Central memory CD8-positive, alpha-beta T cell (primary cell): Measurements from ENCODE around the gene HGS.

Source experiments
- ATAC-seq: fragments of 150-1000 bp; cut with Tn5 transposase; replicated peaks from 2 replicates; pipeline ENCODE4 v1.10.0; 2022; ENCODE audit warnings: mild to moderate bottlenecking, moderate FRiP score, moderate number of reproducible peaks; ENCODE audit not compliant: poor library complexity, severe bottlenecking; ENCODE audit errors: extremely low read depth
- DNase-seq, 2 donors: peaks; one replicate each; pipeline ENCODE4 v3.0.0; 2021; ENCODE audit warnings: low spot score in 2 of 2
- H3K27ac Mint-ChIP-seq: one replicate; pipeline ENCODE4 v1.8.0; 2022; ENCODE audit warnings: low read depth, mild to moderate bottlenecking, moderate library complexity, mixed read lengths
- H3K27me3 Mint-ChIP-seq: one replicate; pipeline ENCODE4 v1.8.0; 2022; ENCODE audit warnings: mixed read lengths
- H3K36me3 Mint-ChIP-seq: one replicate; pipeline ENCODE4 v1.8.0; 2022; ENCODE audit warnings: mild to moderate bottlenecking, moderate library complexity, mixed read lengths; ENCODE audit not compliant: insufficient read depth
- H3K4me1 Mint-ChIP-seq: one replicate; pipeline ENCODE4 v1.8.0; 2022; ENCODE audit warnings: mixed read lengths
- H3K4me3 Mint-ChIP-seq: one replicate; pipeline ENCODE4 v1.8.0; 2022; ENCODE audit warnings: mild to moderate bottlenecking, moderate library complexity, mixed read lengths
- H3K9me3 Mint-ChIP-seq: one replicate; pipeline ENCODE4 v1.8.0; 2022; ENCODE audit warnings: mixed read lengths

Gene HGS, protein sequence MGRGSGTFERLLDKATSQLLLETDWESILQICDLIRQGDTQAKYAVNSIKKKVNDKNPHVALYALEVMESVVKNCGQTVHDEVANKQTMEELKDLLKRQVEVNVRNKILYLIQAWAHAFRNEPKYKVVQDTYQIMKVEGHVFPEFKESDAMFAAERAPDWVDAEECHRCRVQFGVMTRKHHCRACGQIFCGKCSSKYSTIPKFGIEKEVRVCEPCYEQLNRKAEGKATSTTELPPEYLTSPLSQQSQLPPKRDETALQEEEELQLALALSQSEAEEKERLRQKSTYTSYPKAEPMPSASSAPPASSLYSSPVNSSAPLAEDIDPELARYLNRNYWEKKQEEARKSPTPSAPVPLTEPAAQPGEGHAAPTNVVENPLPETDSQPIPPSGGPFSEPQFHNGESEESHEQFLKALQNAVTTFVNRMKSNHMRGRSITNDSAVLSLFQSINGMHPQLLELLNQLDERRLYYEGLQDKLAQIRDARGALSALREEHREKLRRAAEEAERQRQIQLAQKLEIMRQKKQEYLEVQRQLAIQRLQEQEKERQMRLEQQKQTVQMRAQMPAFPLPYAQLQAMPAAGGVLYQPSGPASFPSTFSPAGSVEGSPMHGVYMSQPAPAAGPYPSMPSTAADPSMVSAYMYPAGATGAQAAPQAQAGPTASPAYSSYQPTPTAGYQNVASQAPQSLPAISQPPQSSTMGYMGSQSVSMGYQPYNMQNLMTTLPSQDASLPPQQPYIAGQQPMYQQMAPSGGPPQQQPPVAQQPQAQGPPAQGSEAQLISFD

DNA sequence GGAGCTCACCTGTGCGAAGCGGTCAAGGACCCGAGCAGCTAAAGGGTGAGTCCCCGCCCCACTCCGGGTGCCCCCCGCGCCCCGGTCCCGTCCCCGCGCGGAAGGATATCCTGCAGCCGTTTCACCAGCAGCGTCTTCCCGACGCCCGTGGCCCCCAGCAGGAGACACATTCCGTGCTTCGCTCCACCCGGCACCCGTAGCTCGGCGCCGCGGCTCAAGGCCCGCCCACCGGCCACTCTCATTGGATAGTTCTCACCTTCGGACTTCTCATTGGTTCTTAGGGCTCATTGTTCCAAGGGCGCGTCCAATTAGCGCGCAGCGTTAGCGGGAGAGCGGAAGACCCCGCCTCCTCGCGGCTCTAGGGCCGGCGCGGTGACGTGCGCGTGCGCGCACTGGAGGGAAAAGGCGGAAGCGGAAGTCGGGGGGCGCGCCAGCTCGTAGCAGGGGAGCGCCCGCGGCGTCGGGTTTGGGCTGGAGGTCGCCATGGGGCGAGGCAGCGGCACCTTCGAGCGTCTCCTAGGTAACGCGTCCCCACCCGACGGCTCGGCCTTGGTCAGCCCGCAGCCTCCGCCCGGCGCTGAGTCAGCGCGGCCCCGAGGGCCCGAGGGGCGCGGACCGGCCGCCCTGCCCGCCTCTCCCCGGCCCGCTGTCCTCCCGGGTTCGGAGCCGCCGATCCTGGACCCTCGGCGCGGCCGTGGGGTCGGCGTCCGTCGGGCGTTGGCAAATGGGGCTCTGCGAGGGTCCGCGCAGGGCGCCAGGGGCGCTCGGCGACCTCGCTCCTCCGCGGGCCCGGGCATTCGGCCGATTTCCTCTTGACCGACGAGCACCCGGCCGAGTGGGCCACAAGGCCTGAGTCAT, at the start of gene HGS, which contains the start of gene ARL16:
TSS of gene HGS (plus strand) at position 428 of the 858 bp plus-strand sequence. CDS start at position 484, 56 bp downstream.
TSS of gene ARL16 (minus strand) at position 214 of the 858 bp plus-strand sequence. CDS start at position 170, 44 bp downstream.
- ATAC-seq, result peak; percentile 99
- Mint-ChIP-seq H3K27me3 (no peaks in the 10 kb centered on the region), H3K27ac (peak within 1 kb of the TSS; percentile 75), H3K4me3 (peak within 1 kb of the TSS; percentile 94), H3K4me1 (peaks cover 40% of the 10 kb centered on the region), H3K9me3 (no peaks in the 10 kb centered on the region), H3K36me3 (peaks cover 27% of the 10 kb centered on the region)
- peak; percentile 95 to 98 for DNase-seq

DNA sequence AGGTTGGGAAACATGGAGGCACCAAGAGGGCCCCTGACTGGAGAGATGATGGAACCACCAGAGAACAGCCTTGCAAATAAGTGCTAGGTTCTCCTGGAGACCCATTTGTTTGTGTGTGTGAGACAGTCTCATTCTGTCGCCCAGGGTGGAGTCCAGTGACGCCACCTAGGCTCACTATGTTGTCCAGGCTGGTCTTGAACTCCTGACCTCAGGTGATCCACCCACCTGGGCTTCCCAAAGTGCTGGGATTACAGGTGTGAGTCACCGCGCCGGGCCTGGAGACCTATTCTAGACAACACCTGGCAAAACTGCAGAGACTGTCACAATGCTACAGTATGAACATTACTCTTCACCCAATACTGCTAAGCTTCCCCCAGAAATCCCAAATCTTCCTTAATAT, 48.4 kb upstream of the HGS start:
- DNase-seq (no peak), ATAC-seq (no peak)
- Mint-ChIP-seq H3K27me3 (no peaks in the 10 kb centered on the region), H3K4me3 (peak overlapping the region; percentile 93), H3K4me1 (peaks cover 17% of the 10 kb centered on the region), H3K9me3 (no peaks in the 10 kb centered on the region), H3K27ac (no peak overlapping the region), H3K36me3 (peaks cover 12% of the 10 kb centered on the region)

DNA sequence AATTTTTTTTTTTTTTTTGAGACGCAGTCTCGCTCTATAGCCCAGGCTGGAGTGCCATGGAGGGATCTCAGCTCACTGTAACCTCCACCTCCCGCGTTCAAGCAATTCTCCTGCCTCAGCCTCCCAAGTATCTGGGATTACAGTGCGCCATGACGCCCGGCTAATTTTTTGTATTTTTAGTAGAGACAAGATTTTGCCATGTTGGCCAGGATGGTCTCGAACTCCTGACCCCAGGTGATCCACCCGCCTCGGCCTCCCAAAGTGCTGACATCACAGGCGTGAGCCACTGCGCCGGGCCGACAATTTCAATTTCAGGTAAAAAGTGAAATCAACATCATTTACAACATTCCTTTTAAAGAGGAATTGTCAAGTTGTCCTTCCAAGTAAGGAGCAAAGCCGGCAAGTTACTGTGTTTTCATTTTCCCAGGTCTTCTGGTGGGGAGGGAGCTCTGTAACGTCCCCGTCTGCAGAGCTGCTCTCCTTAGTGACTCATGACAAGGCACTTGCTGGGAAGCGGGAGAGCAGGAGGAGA, 47.8 kb upstream of the HGS start:
- H3K4me3 Mint-ChIP-seq, result peak overlapping the region; percentile 93
- DNase-seq (no peak), ATAC-seq (no peak)
- peaks cover 17% of the 10 kb centered on the region for H3K4me1 Mint-ChIP-seq
- H3K9me3 Mint-ChIP-seq, result no peaks in the 10 kb centered on the region
- H3K27ac Mint-ChIP-seq, result peak overlapping the region; percentile 96
- no peaks in the 10 kb centered on the region for H3K27me3 Mint-ChIP-seq
- H3K36me3 Mint-ChIP-seq, result peaks cover 8% of the 10 kb centered on the region

DNA sequence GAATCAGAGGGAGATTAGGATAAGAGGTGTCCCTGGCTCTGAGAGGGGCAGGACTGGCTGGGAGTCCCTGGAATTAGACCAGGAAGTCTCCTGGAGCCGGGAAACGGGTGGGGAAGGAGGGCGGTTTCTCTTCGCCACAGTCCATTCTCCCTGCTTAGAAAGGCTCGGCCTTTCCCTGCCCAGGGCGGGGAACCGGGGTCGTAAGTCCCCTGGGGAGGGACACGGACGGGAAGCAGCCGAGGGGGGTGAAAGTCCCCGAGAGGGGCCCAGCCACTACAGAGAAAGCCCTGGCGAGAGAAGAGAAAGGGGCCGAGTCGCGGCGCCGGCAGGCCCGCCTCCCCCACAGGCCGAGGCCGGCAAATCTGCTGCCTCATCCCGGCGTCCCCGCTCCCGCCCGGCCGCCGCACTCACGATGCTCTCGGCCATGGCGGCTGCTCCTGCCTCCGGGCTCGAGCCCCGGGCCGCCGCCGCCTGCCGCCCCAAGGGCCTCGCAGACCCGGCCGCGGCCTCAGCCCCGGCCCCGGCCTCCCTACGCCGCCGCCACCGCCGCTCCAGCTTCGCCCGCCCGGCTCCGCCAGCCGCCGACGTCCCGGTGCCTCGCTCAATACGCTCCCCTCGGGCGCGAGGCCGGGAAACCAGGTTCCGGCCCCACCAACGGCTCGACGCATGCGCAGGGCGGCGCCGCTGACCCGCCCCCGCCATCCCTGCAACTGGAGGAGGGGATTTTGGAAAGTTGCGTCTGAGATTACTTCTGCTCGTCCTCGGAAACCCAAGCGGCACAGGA, 47.1 kb upstream of the HGS start, which contains the start of the genes NPLOC4 and TSPAN10:
TSS of gene NPLOC4 (minus strand) at position 608 of the 784 bp plus-strand sequence. CDS start at position 426, 182 bp downstream.
TSS of gene TSPAN10 (plus strand) at position 692 of the 784 bp plus-strand sequence. CDS start 5,217 bp downstream, outside the sequence.
- H3K4me3 Mint-ChIP-seq, result peak within 1 kb of the TSS; percentile 93
- no peaks in the 10 kb centered on the region for H3K9me3 Mint-ChIP-seq
- no peaks in the 10 kb centered on the region for H3K27me3 Mint-ChIP-seq
- DNase-seq, result peak; percentile 63 to 69
- H3K27ac Mint-ChIP-seq, result peak within 1 kb of the TSS; percentile 96
- H3K4me1 Mint-ChIP-seq, result peaks cover 17% of the 10 kb centered on the region
- peak; percentile 86 for ATAC-seq
- peaks cover 8% of the 10 kb centered on the region for H3K36me3 Mint-ChIP-seq

DNA sequence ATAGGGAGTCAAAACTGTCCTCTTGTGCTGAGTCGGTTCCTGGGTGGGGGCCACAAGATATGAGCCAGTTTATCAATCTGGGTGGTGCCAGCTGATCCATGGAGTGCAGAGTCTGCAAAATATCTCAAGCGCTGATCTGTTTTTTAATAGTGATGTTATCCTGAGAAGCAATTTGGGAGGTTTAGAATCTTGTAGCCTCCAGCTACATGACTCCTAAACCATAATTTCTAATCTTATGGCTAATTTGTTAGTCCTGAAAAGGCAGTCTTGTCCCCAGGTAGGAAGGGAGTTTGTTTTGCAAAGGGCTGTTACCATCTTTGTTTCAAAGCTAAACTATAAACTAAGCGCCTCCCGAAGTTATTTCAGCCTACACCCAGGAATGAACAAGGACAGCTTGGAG, 45.1 kb upstream of the HGS start:
- H3K4me3 Mint-ChIP-seq, result no peak overlapping the region

DNA sequence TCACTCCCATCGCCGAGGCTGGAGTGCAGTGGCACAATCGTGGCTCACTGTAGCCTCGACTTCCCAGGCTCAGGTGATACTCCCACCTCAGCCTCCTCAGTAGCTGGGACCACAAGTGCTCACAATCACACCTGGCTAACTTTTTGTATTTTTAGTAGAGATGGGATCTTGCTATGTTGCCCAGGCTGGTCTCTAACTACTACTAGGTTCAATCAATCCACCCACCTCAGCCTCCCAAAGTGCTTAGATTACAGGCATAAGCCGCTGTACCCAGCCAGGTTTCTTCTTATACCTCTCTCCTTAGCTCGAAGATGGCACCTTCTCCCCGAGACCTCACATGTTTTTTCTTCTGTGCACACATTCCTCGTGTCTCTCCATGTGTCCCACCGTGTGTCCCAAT, 43.8 kb upstream of the HGS start:
- Mint-ChIP-seq H3K9me3 (no peaks in the 10 kb centered on the region), H3K27me3 (no peaks in the 10 kb centered on the region), H3K36me3 (peaks cover 7% of the 10 kb centered on the region), H3K4me1 (peaks cover 12% of the 10 kb centered on the region), H3K27ac (no peak overlapping the region), H3K4me3 (no peak overlapping the region)
- no peak for ATAC-seq
- DNase-seq, result no peak

More for the DNA sequence above, 45.1 kb upstream of the HGS start:
- ATAC-seq (no peak), DNase-seq (no peak)
- H3K4me1 Mint-ChIP-seq, result peaks cover 12% of the 10 kb centered on the region
- peaks cover 7% of the 10 kb centered on the region for H3K36me3 Mint-ChIP-seq
- no peaks in the 10 kb centered on the region for H3K9me3 Mint-ChIP-seq
- no peak overlapping the region for H3K27ac Mint-ChIP-seq
- no peaks in the 10 kb centered on the region for H3K27me3 Mint-ChIP-seq

DNA sequence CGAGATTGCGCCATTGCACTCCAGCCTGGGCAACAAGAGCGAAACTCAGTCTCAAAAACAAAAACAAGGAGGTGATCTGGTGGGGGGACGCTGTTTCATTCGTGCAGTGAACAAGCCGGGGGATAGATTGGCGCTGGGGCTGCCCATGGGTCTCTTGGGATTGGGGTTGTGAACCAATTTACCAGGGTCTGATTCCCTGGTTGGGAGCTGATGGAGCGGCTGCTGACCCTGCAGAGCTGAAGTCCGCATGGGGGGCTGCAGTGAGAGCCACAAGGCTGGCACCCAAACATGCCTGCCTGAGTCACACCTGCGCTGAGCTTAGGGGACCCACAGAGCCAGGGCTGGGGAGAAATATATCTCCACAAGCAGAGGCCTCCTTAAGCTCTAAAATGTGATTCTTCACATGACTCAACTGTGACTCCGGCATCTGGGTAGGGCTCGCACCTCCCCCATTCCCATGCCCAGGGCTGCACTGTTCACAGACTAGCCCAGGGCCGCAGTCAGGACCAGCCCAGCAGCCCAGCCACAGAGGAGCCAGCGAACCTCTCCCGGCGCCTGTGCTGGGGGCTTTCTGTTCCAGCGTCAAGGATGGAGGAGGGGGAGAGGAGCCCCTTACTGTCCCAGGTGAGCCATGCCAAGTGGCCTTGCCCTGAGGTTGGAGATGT, 41.9 kb upstream of the HGS start:
- Mint-ChIP-seq H3K27me3 (no peaks in the 10 kb centered on the region), H3K4me1 (no peaks in the 10 kb centered on the region), H3K4me3 (no peak overlapping the region), H3K27ac (no peak overlapping the region), H3K9me3 (no peaks in the 10 kb centered on the region), H3K36me3 (peaks cover 4% of the 10 kb centered on the region)
- ATAC-seq (no peak), DNase-seq (no peak)

DNA sequence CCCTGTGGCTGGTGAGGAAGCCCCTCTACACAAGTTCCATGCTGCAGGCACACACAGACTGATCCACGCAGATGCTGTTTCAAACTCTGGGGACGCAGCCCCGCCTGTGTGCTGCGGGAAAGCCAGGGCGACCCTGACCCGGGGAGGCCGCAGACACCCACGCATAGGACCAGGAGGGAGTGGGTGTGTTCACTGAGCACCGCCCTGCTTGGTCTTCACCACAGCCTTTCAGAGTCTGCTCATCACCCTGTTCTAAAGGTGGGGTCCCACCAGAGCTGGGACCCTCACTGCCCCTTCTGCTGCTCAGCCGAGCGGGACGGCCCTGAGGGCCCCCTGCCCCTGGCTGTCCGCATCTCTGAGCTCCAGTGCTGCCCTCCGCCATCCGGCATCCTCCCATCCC, 39.3 kb upstream of the HGS start:
- DNase-seq, result no peak
- no peak for ATAC-seq
- peaks cover 8% of the 10 kb centered on the region for H3K27me3 Mint-ChIP-seq
- H3K4me1 Mint-ChIP-seq, result no peaks in the 10 kb centered on the region
- no peaks in the 10 kb centered on the region for H3K9me3 Mint-ChIP-seq
- H3K27ac Mint-ChIP-seq, result no peak overlapping the region
- peaks cover 3% of the 10 kb centered on the region for H3K36me3 Mint-ChIP-seq
- no peak overlapping the region for H3K4me3 Mint-ChIP-seq

DNA sequence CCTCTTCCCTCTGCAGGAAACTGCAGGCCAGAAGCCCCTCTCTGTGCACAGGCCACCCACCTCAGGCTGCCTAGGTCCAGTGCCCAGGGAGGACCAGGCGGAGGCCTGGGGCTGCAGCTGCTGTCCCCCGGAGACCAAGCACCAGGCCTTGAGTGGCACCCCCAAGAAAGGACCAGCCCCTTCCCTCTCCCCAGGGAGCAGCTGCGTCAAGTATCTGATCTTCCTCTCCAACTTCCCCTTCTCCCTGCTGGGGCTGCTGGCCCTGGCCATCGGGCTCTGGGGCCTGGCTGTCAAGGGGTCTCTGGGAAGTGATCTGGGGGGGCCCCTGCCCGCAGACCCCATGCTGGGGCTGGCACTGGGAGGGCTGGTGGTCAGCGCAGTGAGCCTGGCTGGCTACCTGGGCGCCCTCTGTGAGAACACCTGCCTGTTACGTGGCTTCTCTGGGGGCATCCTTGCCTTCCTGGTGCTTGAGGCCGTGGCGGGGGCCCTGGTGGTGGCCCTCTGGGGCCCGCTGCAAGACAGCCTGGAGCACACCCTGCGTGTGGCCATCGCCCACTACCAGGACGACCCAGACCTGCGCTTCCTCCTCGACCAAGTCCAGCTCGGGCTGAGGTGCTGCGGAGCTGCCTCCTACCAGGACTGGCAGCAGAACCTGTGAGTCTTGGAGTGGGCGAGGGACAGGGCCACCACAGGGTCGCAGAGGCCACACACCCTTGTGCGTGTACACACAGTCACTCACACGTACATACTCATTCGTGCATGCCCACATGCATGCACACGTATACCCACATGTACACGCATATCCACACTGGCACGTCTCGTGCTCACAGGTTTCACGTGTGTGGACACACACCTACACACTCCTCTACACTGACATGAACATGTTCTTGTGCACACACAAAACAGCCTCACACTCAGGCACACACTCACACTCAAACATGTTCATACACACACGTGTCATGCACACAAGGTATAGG, 38.5 kb upstream of the HGS start:
- Mint-ChIP-seq H3K9me3 (no peaks in the 10 kb centered on the region), H3K27me3 (peaks cover 8% of the 10 kb centered on the region), H3K4me3 (no peak overlapping the region), H3K27ac (no peak overlapping the region), H3K4me1 (no peaks in the 10 kb centered on the region), H3K36me3 (peaks cover 3% of the 10 kb centered on the region)
- ATAC-seq (no peak), DNase-seq (no peak)

DNA sequence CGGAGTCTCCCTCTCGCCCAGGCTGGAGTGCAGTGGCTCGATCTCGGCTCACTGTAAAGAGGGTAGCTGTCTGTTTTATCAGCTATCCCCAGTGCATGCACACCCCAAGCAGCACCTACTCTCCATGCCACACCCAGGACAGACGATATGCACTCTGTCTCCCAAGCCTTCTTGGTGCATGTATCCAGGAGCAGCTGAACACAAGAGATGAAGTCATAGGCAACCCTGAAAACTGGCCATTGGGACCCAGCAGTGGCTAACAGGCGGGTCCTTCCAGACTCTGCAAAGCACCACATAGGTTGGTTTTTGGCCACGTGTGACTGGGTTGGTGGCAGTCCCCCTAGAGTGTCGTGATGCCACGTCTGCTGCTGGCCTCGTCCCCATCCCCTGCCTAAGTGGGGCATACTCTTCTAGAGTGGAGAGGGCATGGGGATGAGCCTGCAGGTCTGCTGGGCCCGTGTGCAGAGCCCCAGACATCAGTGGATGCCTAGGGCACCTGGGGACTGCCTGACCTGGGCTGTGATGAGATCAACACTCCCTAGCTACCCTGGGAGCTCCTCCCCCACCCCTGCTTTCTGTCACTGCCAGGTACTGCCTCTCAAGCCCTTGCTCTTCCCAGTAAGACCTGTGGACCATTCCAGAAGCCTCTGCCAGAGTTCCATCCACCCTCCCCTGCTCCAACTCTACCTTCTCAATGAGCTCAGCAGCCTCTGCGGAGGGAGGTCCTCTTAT, 36.8 kb upstream of the HGS start:
- ATAC-seq (no peak), DNase-seq (no peak)
- Mint-ChIP-seq H3K36me3 (peaks cover 6% of the 10 kb centered on the region), H3K27me3 (peaks cover 16% of the 10 kb centered on the region), H3K4me1 (no peaks in the 10 kb centered on the region), H3K4me3 (no peak overlapping the region), H3K9me3 (no peaks in the 10 kb centered on the region), H3K27ac (no peak overlapping the region)
